TTC549 (cell line): Measurements from ENCODE around the gene CCNK.

Source experiments
- FAIRE-seq: peaks from 2 replicates; lab custom pipeline; 2012; peaks lifted over from hg19 to GRCh38; lab: Jason Lieb, UNC

The CCNK gene

GRCh38 chr14:99521176-99522024 lies 40.2 kb downstream of the CCNK start:
- FAIRE-seq, result no peak

GRCh38 chr14:99522025-99522401 lies 40.8 kb downstream of the CCNK start:
- FAIRE-seq, result no peak

GRCh38 chr14:99522457-99522891 lies 41.3 kb downstream of the CCNK start:
- FAIRE-seq, result no peak

GRCh38 chr14:99522934-99523703 lies 41.9 kb downstream of the CCNK start:
- FAIRE-seq, result no peak

- no peak for FAIRE-seq
Observed at GRCh38 chr14:99523704-99524055, 42.5 kb downstream of the CCNK start.

- no peak for FAIRE-seq
Observed at GRCh38 chr14:99524091-99524661, 43.0 kb downstream of the CCNK start.

- FAIRE-seq, result no peak
Observed at GRCh38 chr14:99524804-99525698, 43.8 kb downstream of the CCNK start.

GRCh38 chr14:99525699-99526080 lies 44.5 kb downstream of the CCNK start:
- FAIRE-seq, result no peak

GRCh38 chr14:99527026-99527425 lies 45.8 kb downstream of the CCNK start:
- FAIRE-seq, result no peak

GRCh38 chr14:99527427-99528076 lies 46.3 kb downstream of the CCNK start:
- FAIRE-seq, result no peak

- FAIRE-seq, result no peak
Observed at GRCh38 chr14:99529899-99530298, 48.7 kb downstream of the CCNK start.

GRCh38 chr14:99530407-99531155 lies 49.4 kb downstream of the CCNK start:
- no peak for FAIRE-seq

GRCh38 chr14:99531251-99532096 lies 50.3 kb downstream of the CCNK start:
- no peak for FAIRE-seq

GRCh38 chr14:99532310-99532709 lies 51.1 kb downstream of the CCNK start:
- no peak for FAIRE-seq

- FAIRE-seq, result no peak
Observed at GRCh38 chr14:99534333-99534732, 53.1 kb downstream of the CCNK start.

- FAIRE-seq, result no peak
Observed at GRCh38 chr14:99534863-99535262, 53.7 kb downstream of the CCNK start.

- FAIRE-seq, result no peak
Observed at GRCh38 chr14:99535448-99535847, 54.2 kb downstream of the CCNK start.

GRCh38 chr14:99535908-99536778 lies 54.9 kb downstream of the CCNK start:
- no peak for FAIRE-seq

GRCh38 chr14:99537399-99537798 lies 56.2 kb downstream of the CCNK start:
- FAIRE-seq, result no peak
